Erythroblast (primary cell): Measurements from ENCODE around the gene DNAH14.

ENCODE experiments used
- GATA1 ChIP-seq: IDR thresholded peaks from 2 replicates; pipeline ENCODE4 v1.6.1; 2011; ENCODE audit warnings: low read depth, mild to moderate bottlenecking, control low read depth, low read length, moderate library complexity
- POLR2A ChIP-seq: IDR thresholded peaks from 2 replicates; pipeline ENCODE4 v1.6.1; 2011; ENCODE audit warnings: mild to moderate bottlenecking, low read length

GRCh38 chr1:224933584-224933983 lies 4.1 kb downstream of the DNAH14 start:
- TF ChIP-seq POLR2A (no peak), GATA1 (no peak)
